OCI-LY3 (cell line): ENCODE measurements around the gene L3MBTL1.

Experiments used
- H2AFZ ChIP-seq: fragments of 200-600, 300-600 bp; shearing (Covaris generic); 2 replicates; pipeline ENCODE4 v1.6.0; 2014; ENCODE audit warnings: antibody characterized with exemption, low read depth, low read length
- H3K27ac ChIP-seq: fragments of 200-600, 300-600 bp; sonication (generic); 2 replicates; pipeline ENCODE4 v1.5.1; 2014; ENCODE audit warnings: mild to moderate bottlenecking, low read length, moderate library complexity, mixed read lengths
- H3K27me3 ChIP-seq: fragments of 200-600, 300-600 bp; sonication (generic); 2 replicates; pipeline ENCODE4 v1.6.1; 2014; ENCODE audit warnings: low read depth, low read length, mixed read lengths
- H3K36me3 ChIP-seq: fragments of 200-600, 300-600 bp; sonication (generic); replicated peaks from 2 replicates; pipeline ENCODE3; 2014; ENCODE audit warnings: low read depth, low read length, mixed read lengths
- H3K4me1 ChIP-seq: fragments of 300-600, 200-600 bp; sonication (generic); 2 replicates; pipeline ENCODE4 v1.6.1; 2014; ENCODE audit warnings: low read length, mixed read lengths
- H3K4me2 ChIP-seq: fragments of 200-600, 300-600 bp; sonication (generic); 2 replicates; pipeline ENCODE4 v1.6.1; 2014; ENCODE audit warnings: low read length, mixed read lengths
- H3K4me3 ChIP-seq: fragments of 300-600, 200-600 bp; sonication (generic); 2 replicates; pipeline ENCODE4 v1.5.1; 2014; ENCODE audit warnings: antibody characterized with exemption, mild to moderate bottlenecking, low read length, moderate library complexity
- H3K79me2 ChIP-seq: fragments of 300-600, 200-600 bp; shearing (Covaris generic); 2 replicates; pipeline ENCODE4 v1.6.1; 2014; ENCODE audit warnings: mild to moderate bottlenecking, low read length, mixed read lengths
- H3K9ac ChIP-seq: fragments of 300-600, 200-600 bp; shearing (Covaris generic); 2 replicates; pipeline ENCODE4 v1.6.0; 2014; ENCODE audit warnings: mild to moderate bottlenecking, low read length, moderate library complexity
- H3K9me3 ChIP-seq: fragments of 200-600, 300-600 bp; shearing (Covaris generic); 2 replicates; pipeline ENCODE4 v1.6.1; 2014; ENCODE audit warnings: low read length, mixed read lengths; ENCODE audit not compliant: insufficient read depth
- H4K20me1 ChIP-seq: fragments of 200-600, 300-600 bp; sonication (generic); 2 replicates; pipeline ENCODE4 v1.6.1; 2016; ENCODE audit warnings: low read length, mixed read lengths; ENCODE audit not compliant: insufficient read depth
- EZH2phosphoT487 ChIP-seq: fragments of 200-600 bp; shearing (Covaris generic); IDR thresholded peaks from 2 replicates; pipeline ENCODE4 v1.6.1; 2018; ENCODE audit warnings: antibody characterized with exemption, mixed run types, low read depth
- TF ChIP-seq, protein P1 (sequence below): fragments of 200-600, 300-600 bp; sonication (generic); IDR thresholded peaks from 2 replicates; pipeline ENCODE4 v1.5.1; 2014; ENCODE audit warnings: antibody characterized with exemption, low read length, low read depth

The L3MBTL1 gene

GRCh38 chr20:43554369-43554768, 46.9 kb downstream of the L3MBTL1 start:
- Histone ChIP-seq H3K27me3 (no peaks in the 10 kb centered on the region), H4K20me1 (no peaks in the 10 kb centered on the region), H3K4me3 (no peak overlapping the region), H3K79me2 (no peaks in the 10 kb centered on the region), H3K9me3 (no peaks in the 10 kb centered on the region), H2AFZ (no peak overlapping the region), H3K4me1 (peaks cover 3% of the 10 kb centered on the region; the same call in 1 of the 2 replicates), H3K4me2 (no peak overlapping the region), H3K36me3 (no peaks in the 10 kb centered on the region), H3K27ac (no peak overlapping the region), H3K9ac (no peak overlapping the region)
- no peak for TF ChIP-seq EZH2phosphoT487
- TF ChIP-seq, protein P1, sequence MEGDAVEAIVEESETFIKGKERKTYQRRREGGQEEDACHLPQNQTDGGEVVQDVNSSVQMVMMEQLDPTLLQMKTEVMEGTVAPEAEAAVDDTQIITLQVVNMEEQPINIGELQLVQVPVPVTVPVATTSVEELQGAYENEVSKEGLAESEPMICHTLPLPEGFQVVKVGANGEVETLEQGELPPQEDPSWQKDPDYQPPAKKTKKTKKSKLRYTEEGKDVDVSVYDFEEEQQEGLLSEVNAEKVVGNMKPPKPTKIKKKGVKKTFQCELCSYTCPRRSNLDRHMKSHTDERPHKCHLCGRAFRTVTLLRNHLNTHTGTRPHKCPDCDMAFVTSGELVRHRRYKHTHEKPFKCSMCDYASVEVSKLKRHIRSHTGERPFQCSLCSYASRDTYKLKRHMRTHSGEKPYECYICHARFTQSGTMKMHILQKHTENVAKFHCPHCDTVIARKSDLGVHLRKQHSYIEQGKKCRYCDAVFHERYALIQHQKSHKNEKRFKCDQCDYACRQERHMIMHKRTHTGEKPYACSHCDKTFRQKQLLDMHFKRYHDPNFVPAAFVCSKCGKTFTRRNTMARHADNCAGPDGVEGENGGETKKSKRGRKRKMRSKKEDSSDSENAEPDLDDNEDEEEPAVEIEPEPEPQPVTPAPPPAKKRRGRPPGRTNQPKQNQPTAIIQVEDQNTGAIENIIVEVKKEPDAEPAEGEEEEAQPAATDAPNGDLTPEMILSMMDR: no peak

DNA sequence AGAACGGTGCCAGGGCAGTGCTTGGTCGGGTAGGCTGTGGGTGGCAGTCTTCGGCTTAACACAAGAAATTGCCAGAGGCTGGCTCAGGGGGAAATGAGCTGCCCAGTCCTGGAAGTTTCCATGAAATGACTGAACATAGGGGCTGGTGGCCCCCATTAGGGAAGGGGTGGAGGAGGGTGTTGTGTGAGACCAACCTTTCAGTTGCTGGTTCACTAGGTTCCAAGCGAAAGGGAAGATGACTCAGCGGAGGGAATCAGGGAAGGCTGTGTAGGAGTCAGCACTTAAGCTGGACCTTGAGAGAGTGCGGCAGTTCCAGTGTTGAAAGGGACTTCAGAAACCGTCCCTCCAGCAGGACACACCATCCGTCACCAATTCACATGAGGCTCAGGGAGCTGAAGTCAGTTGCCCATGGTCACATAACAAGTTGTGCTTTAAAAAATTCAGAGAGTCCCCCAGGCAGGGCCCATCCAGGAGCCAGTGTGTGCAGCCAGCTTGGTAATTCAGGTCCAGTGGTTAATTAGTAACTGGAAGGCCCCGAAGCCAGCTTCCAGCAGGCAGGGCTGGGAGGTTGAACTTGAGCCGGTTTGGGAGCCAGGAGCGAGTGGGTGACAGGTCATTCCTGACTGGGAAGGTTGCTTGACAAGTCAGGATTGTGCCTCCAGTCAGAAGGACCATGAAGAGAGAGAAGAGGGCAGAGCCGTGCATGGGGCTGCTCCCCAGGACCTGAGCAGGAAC, 51.1 kb downstream of the L3MBTL1 start, which contains the start of gene SGK2:
Gene SGK2 (plus strand): TSS at position 616 of the 735 bp plus-strand sequence. CDS start 7,469 bp downstream, outside the sequence.
- TF ChIP-seq, protein P1: no peak
- TF ChIP-seq EZH2phosphoT487: no peak

GRCh38 chr20:43559147-43559987, 51.9 kb downstream of the L3MBTL1 start:
- H3K4me1 ChIP-seq: peaks cover 3% of the 10 kb centered on the region; the same call in 1 of the 2 replicates
- no peak overlapping the region for H3K9ac ChIP-seq
- no peak overlapping the region for H2AFZ ChIP-seq
- no peaks in the 10 kb centered on the region for H3K27me3 ChIP-seq
- no peak for TF ChIP-seq EZH2phosphoT487
- TF ChIP-seq, protein P1: no peak
- H3K4me2 ChIP-seq: no peak overlapping the region
- H4K20me1 ChIP-seq: no peaks in the 10 kb centered on the region
- H3K36me3 ChIP-seq: no peaks in the 10 kb centered on the region
- H3K9me3 ChIP-seq: no peaks in the 10 kb centered on the region
- H3K4me3 ChIP-seq: no peak overlapping the region
- no peak overlapping the region for H3K27ac ChIP-seq
- no peaks in the 10 kb centered on the region for H3K79me2 ChIP-seq

More for the DNA sequence above, 51.1 kb downstream of the L3MBTL1 start, which contains the start of gene SGK2:
- H3K79me2 ChIP-seq: no peaks in the 10 kb centered on the region
- H3K4me2 ChIP-seq: no peak within 1 kb of the TSS
- H3K4me3 ChIP-seq: no peak within 1 kb of the TSS
- no peak within 1 kb of the TSS for H3K9ac ChIP-seq
- no peak within 1 kb of the TSS for H2AFZ ChIP-seq
- no peaks in the 10 kb centered on the region for H4K20me1 ChIP-seq
- H3K27me3 ChIP-seq: no peaks in the 10 kb centered on the region
- no peaks in the 10 kb centered on the region for H3K36me3 ChIP-seq
- no peaks in the 10 kb centered on the region for H3K9me3 ChIP-seq
- H3K4me1 ChIP-seq: peaks cover 3% of the 10 kb centered on the region; the same call in 1 of the 2 replicates
- H3K27ac ChIP-seq: no peak within 1 kb of the TSS

DNA sequence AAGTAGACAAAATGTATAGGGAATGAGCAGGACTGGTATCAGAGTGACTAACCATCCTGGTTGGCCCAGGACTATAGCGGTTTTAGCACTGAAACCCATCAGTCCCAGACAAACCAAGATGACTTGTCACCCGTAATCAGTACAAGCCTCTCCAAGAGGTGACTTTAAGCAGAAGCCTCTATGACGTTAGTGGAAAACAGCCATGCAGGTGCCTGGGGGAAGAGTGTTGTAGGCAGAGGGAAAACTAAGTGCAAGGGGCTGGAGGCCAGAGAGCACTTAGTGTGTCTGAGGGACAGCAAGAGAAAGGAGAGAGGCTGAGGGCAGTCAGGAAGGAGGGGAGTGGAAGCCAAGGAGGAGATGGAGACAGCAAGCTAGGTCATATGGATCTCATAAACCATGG, 53.5 kb downstream of the L3MBTL1 start:
- no peak overlapping the region for H3K27ac ChIP-seq
- H3K4me2 ChIP-seq: no peak overlapping the region
- H3K27me3 ChIP-seq: no peaks in the 10 kb centered on the region
- H4K20me1 ChIP-seq: no peaks in the 10 kb centered on the region
- H3K4me3 ChIP-seq: no peak overlapping the region
- H3K36me3 ChIP-seq: no peaks in the 10 kb centered on the region
- peaks cover 3% of the 10 kb centered on the region; the same call in 1 of the 2 replicates for H3K4me1 ChIP-seq
- H3K9ac ChIP-seq: no peak overlapping the region
- no peaks in the 10 kb centered on the region for H3K79me2 ChIP-seq
- TF ChIP-seq, protein P1: no peak
- TF ChIP-seq EZH2phosphoT487: no peak
- peak overlapping the region; percentile 50; the same call in 1 of the 2 replicates for H2AFZ ChIP-seq
- H3K9me3 ChIP-seq: no peaks in the 10 kb centered on the region
